Ramos (cell line): Measurements from ENCODE around the gene EPN2.

ENCODE experiments used
- in situ Hi-C: fragments of 300-500 bp; cut with MboI; formaldehyde crosslinking; loops from one replicate; pipeline ENCODE4 v1.14.3; 2022; ENCODE audit warnings: low sequenced_read_pairs; ENCODE audit not compliant: unreplicated experiment

EPN2 gene

DNA sequence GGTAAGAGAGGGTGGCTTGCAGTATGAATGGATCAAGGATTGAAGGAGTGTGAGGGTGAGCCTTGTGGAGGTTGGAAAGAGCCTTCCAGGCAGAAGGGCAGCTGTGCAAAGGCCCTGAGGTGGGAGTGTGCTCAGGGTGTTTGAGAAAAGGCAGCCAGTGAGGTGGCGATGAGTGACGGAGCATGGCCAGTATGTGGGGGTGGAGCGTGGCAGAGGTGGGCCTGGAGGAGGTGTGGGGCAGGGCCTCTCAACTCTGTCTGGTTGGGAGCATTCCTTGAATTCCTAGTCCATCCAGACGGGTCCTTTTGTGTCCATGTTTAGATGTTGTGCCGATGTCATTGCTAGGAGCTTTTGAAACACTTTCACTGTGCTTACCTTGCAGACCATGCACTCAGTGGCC, 51.3 kb downstream of the EPN2 start:
- in situ Hi-C loops = no loop called here

DNA sequence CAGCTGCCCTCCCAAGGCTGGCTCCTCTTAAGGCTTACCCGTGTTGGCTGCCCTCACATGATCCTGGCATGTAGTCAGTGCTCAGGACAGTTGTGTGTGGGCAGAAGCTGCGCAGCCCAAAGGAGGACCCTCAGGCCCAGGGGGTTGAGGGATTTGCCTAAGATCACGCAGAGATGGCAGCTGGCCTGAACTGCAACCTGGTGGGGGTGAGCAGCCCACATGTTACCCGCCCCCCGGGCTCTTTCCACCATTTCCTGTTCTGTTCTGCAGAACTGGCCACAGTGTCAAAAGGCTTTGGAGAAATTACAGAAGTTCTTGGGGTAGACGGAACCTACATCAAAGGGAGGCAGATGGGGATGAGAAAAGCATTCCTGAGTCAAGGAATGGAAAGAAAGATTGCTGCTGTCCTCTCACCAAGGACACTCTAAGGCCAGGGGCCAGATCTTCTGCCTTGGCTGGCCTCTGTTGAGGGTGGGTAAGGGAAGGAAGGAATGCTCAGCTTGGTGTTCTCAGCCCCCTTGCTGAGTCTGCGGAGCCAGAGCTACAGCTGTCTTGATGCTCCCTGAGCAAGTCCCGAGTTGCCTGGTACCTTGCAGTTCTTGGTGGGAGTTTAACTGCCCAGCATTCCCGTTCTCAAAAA, 53.0 kb downstream of the EPN2 start:
- in situ Hi-C loops = no loop called here

GRCh38 chr17:19291646-19292376, 54.6 kb downstream of the EPN2 start:
- in situ Hi-C loops = no loop called here

GRCh38 chr17:19292377-19292711, 55.2 kb downstream of the EPN2 start:
- in situ Hi-C loops = no loop called here

DNA sequence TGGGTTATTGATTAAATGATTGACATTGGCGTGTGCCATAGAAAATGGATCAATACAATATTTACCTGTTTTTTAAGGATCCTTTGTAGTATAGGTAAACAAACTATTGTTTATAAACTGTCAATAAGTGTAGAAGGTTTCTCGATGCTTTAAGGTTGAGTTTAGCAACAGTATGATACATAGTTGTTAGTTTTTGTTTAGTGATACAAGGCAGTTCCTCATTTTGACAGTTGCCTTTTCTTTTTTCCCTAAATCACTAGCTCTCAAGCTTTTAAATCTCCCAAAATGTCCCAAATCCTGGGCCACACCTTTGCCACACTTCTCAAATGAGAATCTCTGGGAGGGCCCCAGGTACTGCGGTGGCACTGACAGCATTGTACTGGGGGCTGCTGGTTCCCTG, 57.3 kb downstream of the EPN2 start:
- in situ Hi-C loops = no loop called here

- in situ Hi-C loops = no loop called here
Observed at GRCh38 chr17:19295473-19296135, 58.4 kb downstream of the EPN2 start.

GRCh38 chr17:19296786-19297778, 59.9 kb downstream of the EPN2 start:
- in situ Hi-C loops = no loop called here

- in situ Hi-C loops = no loop called here
Observed at GRCh38 chr17:19298569-19299213, 61.5 kb downstream of the EPN2 start.

DNA sequence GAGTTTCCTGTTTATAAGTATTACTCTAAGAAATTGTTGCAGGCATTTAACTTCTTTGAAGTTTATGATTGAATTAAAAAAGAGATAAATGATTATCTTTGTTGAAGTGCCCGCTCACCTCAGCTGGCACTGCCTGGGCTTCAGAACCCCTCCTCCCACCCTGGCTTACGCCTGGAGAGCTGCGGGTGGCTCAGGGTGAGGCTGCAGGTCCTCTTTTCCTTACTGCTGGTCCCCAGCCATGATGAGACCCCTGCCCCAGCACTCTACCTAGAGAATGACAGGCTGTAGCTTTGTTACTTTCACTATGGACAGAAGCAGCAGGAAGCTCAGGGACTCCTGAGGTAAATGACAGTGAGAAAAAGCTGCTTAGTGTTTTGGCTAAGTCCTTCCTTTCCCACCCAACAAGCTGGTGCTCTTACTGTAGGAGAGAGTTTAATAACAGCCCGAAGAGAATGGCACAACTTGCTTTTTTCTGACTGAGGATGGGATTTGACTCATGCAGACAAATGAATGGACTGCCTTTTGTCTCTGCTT, 62.1 kb downstream of the EPN2 start:
- in situ Hi-C loops = no loop called here

GRCh38 chr17:19299866-19300265, 62.7 kb downstream of the EPN2 start:
- in situ Hi-C loops = no loop called here

GRCh38 chr17:19301274-19301951, 64.2 kb downstream of the EPN2 start:
- in situ Hi-C loops = no loop called here

GRCh38 chr17:19301973-19302372, 64.8 kb downstream of the EPN2 start:
- in situ Hi-C loops = no loop called here

- in situ Hi-C loops = no loop called here
Observed at GRCh38 chr17:19302791-19303331, 65.7 kb downstream of the EPN2 start.

DNA sequence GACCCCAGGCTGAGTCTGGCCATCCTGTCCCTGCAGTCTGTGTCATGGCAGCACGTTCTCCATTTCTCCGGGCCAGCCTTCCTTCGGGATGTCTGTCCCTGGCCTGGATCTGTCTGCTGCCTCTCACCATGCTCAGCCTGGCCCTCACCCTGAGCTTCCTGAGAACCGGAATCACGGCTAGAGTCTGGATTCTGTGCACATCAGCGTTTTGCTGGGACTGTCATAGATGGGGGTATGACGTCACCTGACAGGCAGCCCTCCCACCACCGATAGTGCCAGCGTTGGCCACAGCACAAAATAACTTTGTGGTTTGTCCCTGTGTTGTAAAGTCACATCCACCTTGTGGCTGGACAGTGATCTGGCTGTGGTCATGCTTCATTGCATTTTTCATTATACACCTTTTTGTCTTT, 66.2 kb downstream of the EPN2 start:
- in situ Hi-C loops = no loop called here

GRCh38 chr17:19304209-19304608, 67.0 kb downstream of the EPN2 start:
- in situ Hi-C loops = no loop called here

DNA sequence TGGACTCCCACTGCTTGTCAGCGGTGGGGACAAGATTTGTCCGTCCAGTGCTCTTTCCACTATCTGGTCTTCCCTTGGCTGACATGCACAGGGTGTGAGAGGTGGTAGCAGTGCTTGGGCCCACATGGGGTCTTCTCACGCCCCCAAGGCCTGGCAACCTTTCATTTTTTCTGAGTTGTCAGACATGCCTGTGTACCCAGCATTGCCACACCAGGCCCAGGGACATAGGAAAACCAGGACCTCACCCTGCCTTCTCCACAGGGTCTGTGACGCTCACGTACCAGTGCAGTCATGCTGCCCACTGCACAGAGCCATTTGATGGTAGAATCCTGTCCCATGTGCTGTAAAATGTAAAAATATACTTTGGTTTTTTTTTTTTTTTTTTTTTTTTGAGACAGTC, 67.6 kb downstream of the EPN2 start:
- in situ Hi-C loops = no loop called here

- in situ Hi-C loops = no loop called here
Observed at GRCh38 chr17:19305256-19305655, 68.1 kb downstream of the EPN2 start.

GRCh38 chr17:19305761-19306159, 68.6 kb downstream of the EPN2 start:
- in situ Hi-C loops = no loop called here
